ENCODE results near the gene SFMBT2.
A peak's percentile ranks its signal among the peaks of the same experiment; 100 is the strongest.

Gene SFMBT2

DNA sequence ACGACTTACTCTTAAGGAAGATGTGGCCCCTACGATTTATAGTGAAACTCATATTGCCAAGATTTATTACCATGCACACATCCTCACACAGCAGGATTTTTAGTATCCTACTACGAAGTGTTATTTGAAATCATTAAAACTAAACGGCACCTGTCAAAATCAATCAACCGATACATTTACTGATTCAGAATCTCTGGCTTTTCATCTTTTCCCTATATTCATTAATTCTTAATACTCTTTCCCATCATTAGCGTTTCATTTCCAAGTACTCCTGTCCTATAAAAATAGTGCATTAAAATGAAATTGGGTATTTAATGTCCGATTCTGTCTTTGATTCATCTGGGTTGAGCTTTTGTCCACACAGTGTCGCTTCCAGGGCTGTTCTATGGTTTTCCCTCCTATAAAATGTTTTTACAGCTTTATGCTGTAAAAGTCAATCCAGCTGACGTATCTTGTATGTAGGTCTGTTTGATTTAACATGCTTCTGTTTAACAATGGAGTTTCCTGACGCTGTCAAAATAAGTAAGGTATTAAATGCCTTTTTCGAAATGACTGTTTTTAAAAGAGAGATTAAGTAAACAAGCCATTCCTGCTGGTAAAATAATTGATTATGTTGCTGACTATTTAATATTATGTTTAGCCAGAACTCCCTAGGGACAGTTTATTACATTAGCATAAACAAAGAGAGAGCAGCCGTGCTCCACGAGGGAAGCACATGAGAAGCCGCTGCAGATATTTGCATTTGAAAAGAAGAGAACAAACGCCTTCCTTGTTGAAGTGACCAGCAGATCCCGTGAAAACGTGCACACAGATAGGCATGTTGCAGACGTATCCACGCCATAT is 22.3 kb upstream of the SFMBT2 start:
- H3K4me3 ChIP-seq, result peak overlapping the region; percentile 66
- no peaks in the 10 kb centered on the region for H3K9me3 ChIP-seq (ENCODE audit: low read depth, low read length)
- DNase-seq (ENCODE audit: low read depth, low spot score), result no peak
- H3K9ac ChIP-seq (ENCODE audit: insufficient read length), result no peak overlapping the region
- no peak overlapping the region for H3K27ac ChIP-seq
- no peaks in the 10 kb centered on the region for H3K36me3 ChIP-seq (ENCODE audit: insufficient read depth, low read length)
- TF ChIP-seq POLR2AphosphoS5 (IDR thresholded peaks at IDR 0.05; ENCODE audit: borderline replicate concordance, low read depth, low read length) (no peak), EZH2 (IDR thresholded peaks at IDR 0.05) (no peak), FOXP2 (optimal IDR thresholded peaks at IDR 0.05; ENCODE audit: control extremely low read depth, extremely low read length, insufficient read depth) (no peak)

DNA sequence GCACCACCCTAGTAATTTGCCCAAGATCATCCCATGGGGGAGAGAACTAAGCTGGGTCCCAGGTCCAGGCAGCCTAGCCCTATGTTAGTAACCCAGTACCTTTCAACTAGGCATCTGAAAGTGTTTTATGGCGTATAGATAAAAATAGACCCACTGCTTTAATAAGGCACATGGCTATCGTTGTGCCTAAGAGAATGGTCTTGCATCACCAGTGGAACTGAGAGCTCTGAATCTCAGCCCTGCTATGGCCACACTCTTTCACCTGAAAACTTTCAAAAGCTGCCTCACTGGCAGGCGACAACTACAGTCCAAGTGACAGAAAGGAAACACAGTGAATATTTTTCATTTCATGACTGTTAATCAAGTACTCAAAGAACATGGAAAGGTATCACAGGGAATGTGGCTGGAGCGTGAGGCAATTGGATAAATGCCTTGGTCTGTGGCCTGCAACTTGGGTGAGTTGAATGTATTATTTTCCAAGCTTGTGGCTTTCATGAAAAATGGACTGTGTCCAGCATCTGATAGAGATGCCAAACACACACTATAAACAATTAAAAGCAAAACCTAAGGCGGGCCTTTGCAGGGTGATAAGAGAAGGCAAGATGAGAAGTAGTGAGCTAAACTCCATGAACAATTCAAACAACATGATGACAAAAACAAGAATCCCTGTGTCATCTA is 18.0 kb upstream of the SFMBT2 start:
- no peaks in the 10 kb centered on the region for H3K36me3 ChIP-seq (ENCODE audit: insufficient read depth, low read length)
- H3K9me3 ChIP-seq (ENCODE audit: low read depth, low read length), result no peaks in the 10 kb centered on the region
- DNase-seq (ENCODE audit: low read depth, low spot score), result no peak
- H3K9ac ChIP-seq (ENCODE audit: insufficient read length), result no peak overlapping the region
- TF ChIP-seq POLR2AphosphoS5 (IDR thresholded peaks at IDR 0.05; ENCODE audit: borderline replicate concordance, low read depth, low read length) (no peak), FOXP2 (optimal IDR thresholded peaks at IDR 0.05; ENCODE audit: control extremely low read depth, extremely low read length, insufficient read depth) (no peak), EZH2 (IDR thresholded peaks at IDR 0.05) (no peak)
- H3K27ac ChIP-seq, result no peak overlapping the region
- H3K4me3 ChIP-seq, result no peak overlapping the region

GRCh38 chr10:7426349-7426748 is 15.5 kb upstream of the SFMBT2 start:
- Histone ChIP-seq H3K4me3 (no peak overlapping the region), H3K36me3 (ENCODE audit: insufficient read depth, low read length) (no peaks in the 10 kb centered on the region), H3K9me3 (ENCODE audit: low read depth, low read length) (no peaks in the 10 kb centered on the region), H3K27ac (no peak overlapping the region), H3K9ac (ENCODE audit: insufficient read length) (no peak overlapping the region)
- no peak for DNase-seq (ENCODE audit: low read depth, low spot score)
- TF ChIP-seq EZH2 (IDR thresholded peaks at IDR 0.05) (no peak), FOXP2 (optimal IDR thresholded peaks at IDR 0.05; ENCODE audit: control extremely low read depth, extremely low read length, insufficient read depth) (no peak), POLR2AphosphoS5 (IDR thresholded peaks at IDR 0.05; ENCODE audit: borderline replicate concordance, low read depth, low read length) (no peak)

DNA sequence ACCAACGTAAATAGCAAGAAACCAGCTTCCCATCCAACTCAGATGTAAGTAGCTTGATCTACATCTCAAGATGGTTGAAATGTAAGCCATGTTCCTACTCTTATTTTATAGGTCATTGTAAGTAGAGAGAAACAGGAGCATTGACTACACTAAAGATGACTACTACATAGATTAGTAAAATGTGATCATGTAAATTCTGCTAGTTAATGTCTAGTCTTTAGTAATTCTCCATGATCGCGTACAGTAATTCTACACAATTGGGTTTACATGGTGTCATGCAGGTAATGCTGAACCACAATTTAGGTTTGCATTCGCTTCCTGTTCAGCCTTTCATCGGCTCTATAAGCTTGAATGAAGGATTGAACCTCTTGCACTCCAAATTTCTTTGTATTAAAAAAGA is 14.9 kb upstream of the SFMBT2 start:
- Histone ChIP-seq H3K27ac (no peak overlapping the region), H3K9me3 (ENCODE audit: low read depth, low read length) (no peaks in the 10 kb centered on the region), H3K36me3 (ENCODE audit: insufficient read depth, low read length) (no peaks in the 10 kb centered on the region), H3K4me3 (no peak overlapping the region), H3K9ac (ENCODE audit: insufficient read length) (no peak overlapping the region)
- no peak for TF ChIP-seq POLR2AphosphoS5 (IDR thresholded peaks at IDR 0.05; ENCODE audit: borderline replicate concordance, low read depth, low read length)
- no peak for TF ChIP-seq FOXP2 (optimal IDR thresholded peaks at IDR 0.05; ENCODE audit: control extremely low read depth, extremely low read length, insufficient read depth)
- no peak for TF ChIP-seq EZH2 (IDR thresholded peaks at IDR 0.05)
- no peak for DNase-seq (ENCODE audit: low read depth, low spot score)

GRCh38 chr10:7424919-7425318 is 14.1 kb upstream of the SFMBT2 start:
- Histone ChIP-seq H3K9me3 (ENCODE audit: low read depth, low read length) (no peaks in the 10 kb centered on the region), H3K9ac (ENCODE audit: insufficient read length) (no peak overlapping the region), H3K36me3 (ENCODE audit: insufficient read depth, low read length) (no peaks in the 10 kb centered on the region), H3K27ac (no peak overlapping the region), H3K4me3 (no peak overlapping the region)
- TF ChIP-seq POLR2AphosphoS5 (IDR thresholded peaks at IDR 0.05; ENCODE audit: borderline replicate concordance, low read depth, low read length) (no peak), EZH2 (IDR thresholded peaks at IDR 0.05) (no peak), FOXP2 (optimal IDR thresholded peaks at IDR 0.05; ENCODE audit: control extremely low read depth, extremely low read length, insufficient read depth) (no peak)
- no peak for DNase-seq (ENCODE audit: low read depth, low spot score)

DNA sequence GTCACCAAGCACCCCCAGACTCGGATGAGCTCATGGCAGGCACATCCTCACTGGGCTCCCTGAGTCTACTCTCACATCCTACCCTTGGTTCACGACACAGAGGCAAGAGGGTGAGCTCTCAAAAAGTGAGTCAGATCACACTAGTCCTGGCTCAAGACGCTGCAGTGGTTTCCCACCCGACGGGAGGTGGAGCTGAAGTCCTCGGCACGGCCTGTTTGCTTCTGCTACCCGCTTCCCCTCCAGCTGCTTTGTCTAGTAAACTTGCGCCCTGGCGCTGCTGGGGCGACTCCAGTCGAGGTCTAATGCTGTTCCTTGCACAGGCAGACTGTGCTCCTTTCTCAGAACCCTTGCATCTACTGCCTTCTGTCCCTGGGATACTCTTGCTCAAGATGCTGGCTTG is 13.5 kb upstream of the SFMBT2 start:
- no peak for DNase-seq (ENCODE audit: low read depth, low spot score)
- no peak for TF ChIP-seq EZH2 (IDR thresholded peaks at IDR 0.05)
- no peak for TF ChIP-seq POLR2AphosphoS5 (IDR thresholded peaks at IDR 0.05; ENCODE audit: borderline replicate concordance, low read depth, low read length)
- no peaks in the 10 kb centered on the region for H3K36me3 ChIP-seq (ENCODE audit: insufficient read depth, low read length)
- H3K9me3 ChIP-seq (ENCODE audit: low read depth, low read length), result no peaks in the 10 kb centered on the region
- no peak overlapping the region for H3K9ac ChIP-seq (ENCODE audit: insufficient read length)
- no peak overlapping the region for H3K4me3 ChIP-seq
- H3K27ac ChIP-seq, result no peak overlapping the region

- no peak overlapping the region for H3K27ac ChIP-seq
- no peaks in the 10 kb centered on the region for H3K9me3 ChIP-seq (ENCODE audit: low read depth, low read length)
- H3K9ac ChIP-seq (ENCODE audit: insufficient read length), result no peak overlapping the region
- H3K36me3 ChIP-seq (ENCODE audit: insufficient read depth, low read length), result no peaks in the 10 kb centered on the region
- no peak for DNase-seq (ENCODE audit: low read depth, low spot score)
- H3K4me3 ChIP-seq, result no peak overlapping the region
- TF ChIP-seq FOXP2 (optimal IDR thresholded peaks at IDR 0.05; ENCODE audit: control extremely low read depth, extremely low read length, insufficient read depth) (no peak), EZH2 (IDR thresholded peaks at IDR 0.05) (no peak), POLR2AphosphoS5 (IDR thresholded peaks at IDR 0.05; ENCODE audit: borderline replicate concordance, low read depth, low read length) (no peak)
Measured at GRCh38 chr10:7423521-7423920, 12.7 kb upstream of the SFMBT2 start.

GRCh38 chr10:7421526-7421925 is 10.7 kb upstream of the SFMBT2 start:
- no peak overlapping the region for H3K9ac ChIP-seq (ENCODE audit: insufficient read length)
- DNase-seq (ENCODE audit: low read depth, low spot score), result no peak
- H3K4me3 ChIP-seq, result no peak overlapping the region
- TF ChIP-seq EZH2 (IDR thresholded peaks at IDR 0.05) (no peak), POLR2AphosphoS5 (IDR thresholded peaks at IDR 0.05; ENCODE audit: borderline replicate concordance, low read depth, low read length) (no peak), FOXP2 (optimal IDR thresholded peaks at IDR 0.05; ENCODE audit: control extremely low read depth, extremely low read length, insufficient read depth) (no peak)
- no peaks in the 10 kb centered on the region for H3K36me3 ChIP-seq (ENCODE audit: insufficient read depth, low read length)
- H3K27ac ChIP-seq, result no peak overlapping the region
- H3K9me3 ChIP-seq (ENCODE audit: low read depth, low read length), result no peaks in the 10 kb centered on the region

Measured in SK-N-MC (cell line).